Esophagus mucosa (tissue), 1 donor: ENCODE data around the gene HOXB3. TPM values are rescaled to one million over a fixed set of nuclear protein-coding genes. Genes with fewer than 3 reads are reported as not detected.

ENCODE experiments used
- ATAC-seq: fragments of 200-7000 bp; cut with Tn5 transposase; one replicate; pipeline ENCODE4 v1.9.1; 2020
- total RNA-seq: library from RNA; stranded (reverse); gene quantifications from one replicate; pipeline ENCODE4 v1.2.4, GENCODE V29; 2023
- donor health status: DM: yes; HTN: yes; CAD: no.

HOXB3 gene
- total RNA-seq, 1 donor from 2014 or later = 6.0 TPM

GRCh38 chr17:48625495-48626244, 35.6 kb upstream of the HOXB3 start:
- ATAC-seq = peak; percentile 68

- ATAC-seq = peak; percentile 19
Observed at GRCh38 chr17:48624544-48625494, 34.8 kb upstream of the HOXB3 start.

GRCh38 chr17:48624118-48624517, 34.1 kb upstream of the HOXB3 start:
- ATAC-seq = no peak

DNA sequence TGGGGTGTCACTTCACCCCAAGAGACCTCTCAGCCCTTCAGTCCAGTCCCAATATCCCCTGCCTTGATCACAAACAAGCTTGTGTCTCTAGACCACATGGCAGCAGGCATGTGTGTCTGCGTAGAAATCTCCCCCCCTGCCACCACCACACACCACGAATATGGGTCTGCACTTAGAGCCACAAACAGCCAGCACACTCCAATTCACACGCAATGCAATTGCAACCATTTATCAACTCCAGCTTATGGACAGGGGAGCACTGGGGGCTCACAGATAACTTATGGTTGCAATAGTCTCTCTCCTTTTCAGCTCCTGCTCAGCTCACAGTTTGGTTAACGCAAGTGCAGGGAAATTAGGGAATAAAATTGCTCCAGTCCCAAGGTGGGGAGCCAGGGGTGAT, 33.5 kb upstream of the HOXB3 start:
- ATAC-seq = no peak

DNA sequence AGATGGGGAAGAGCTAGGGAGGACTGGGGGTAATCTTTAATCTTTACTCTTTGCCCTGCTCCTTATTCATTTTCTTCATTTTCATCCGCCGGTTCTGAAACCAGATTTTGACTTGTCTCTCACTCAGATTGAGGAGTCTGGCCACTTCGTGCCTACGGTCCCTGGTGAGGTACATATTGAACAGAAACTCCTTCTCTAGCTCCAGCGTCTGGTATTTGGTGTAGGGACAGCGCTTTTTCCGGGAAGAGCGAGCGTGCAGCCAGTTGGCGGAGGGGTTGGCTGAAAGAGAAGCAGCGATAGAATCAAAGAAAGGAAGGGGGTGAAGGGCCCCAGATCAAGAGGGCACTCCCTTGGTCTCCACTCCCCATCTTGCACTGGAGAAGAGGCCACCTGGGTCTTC, 32.8 kb upstream of the HOXB3 start:
- ATAC-seq = no peak

- ATAC-seq = no peak
Observed at GRCh38 chr17:48621410-48622392, 31.7 kb upstream of the HOXB3 start.

DNA sequence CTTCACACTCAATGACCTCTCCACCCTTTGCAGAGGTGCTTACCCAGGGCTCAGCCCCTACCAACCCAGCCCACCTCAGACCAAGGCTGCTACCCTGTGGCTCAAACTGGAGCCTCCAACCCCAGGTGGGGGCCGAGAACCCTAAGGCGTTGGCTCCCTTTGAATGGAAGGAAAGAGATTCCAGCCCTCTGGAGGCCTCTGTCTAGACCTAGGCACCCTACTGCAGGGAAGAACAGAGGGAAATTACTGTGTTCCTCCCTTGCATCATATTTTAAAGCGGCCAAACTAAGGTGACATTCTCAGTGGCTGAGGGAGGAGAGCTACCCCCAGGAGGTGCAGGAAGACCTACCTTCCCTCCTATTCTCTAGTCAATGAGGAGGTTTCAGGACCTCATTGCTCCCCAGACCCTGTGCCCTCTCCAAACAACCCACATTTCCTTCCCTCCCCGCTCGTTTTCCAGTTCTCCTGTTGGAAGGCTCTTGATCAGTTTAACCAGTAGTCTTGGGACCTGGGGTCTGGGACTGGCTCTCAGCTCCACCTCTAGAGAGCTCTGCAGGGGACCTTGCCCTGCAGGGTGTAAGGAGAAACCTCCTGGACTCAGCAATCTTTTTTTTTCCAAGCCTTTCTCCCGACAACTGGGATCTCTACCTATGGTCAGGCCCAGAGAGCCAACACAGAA, 30.6 kb upstream of the HOXB3 start:
- no peak for ATAC-seq

GRCh38 chr17:48619826-48620449, 29.9 kb upstream of the HOXB3 start:
- ATAC-seq = no peak

DNA sequence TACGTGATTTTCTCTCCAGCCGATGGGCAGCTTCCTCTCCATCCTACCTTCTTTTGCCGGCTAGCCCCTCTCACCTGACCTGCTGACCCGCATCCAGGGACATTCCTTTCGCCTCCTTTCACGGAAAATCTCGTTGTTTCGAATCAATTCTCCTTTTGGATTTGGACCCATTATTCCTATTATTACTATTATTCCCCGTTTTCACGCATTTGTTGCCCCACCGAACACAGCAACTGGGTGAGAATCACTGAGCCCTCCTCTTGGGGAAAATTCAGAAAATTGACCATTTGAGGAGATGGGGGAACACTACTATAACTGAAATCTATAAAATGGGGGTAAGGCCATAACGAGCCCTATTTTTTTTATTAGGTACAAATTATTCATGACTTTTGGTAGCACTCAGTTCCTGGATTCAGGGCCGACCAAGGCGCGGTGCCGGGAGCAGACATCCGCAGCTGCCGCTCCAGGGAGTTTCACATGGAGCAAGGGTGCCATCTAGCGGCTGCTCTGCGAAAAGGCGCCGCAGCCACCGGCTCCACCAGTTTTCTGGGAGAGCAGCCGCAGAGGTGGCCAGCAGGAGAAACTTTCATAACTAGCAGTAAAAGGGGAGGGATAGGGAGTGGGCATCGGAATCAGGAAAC, 28.3 kb upstream of the HOXB3 start:
- peak; percentile 85 for ATAC-seq

DNA sequence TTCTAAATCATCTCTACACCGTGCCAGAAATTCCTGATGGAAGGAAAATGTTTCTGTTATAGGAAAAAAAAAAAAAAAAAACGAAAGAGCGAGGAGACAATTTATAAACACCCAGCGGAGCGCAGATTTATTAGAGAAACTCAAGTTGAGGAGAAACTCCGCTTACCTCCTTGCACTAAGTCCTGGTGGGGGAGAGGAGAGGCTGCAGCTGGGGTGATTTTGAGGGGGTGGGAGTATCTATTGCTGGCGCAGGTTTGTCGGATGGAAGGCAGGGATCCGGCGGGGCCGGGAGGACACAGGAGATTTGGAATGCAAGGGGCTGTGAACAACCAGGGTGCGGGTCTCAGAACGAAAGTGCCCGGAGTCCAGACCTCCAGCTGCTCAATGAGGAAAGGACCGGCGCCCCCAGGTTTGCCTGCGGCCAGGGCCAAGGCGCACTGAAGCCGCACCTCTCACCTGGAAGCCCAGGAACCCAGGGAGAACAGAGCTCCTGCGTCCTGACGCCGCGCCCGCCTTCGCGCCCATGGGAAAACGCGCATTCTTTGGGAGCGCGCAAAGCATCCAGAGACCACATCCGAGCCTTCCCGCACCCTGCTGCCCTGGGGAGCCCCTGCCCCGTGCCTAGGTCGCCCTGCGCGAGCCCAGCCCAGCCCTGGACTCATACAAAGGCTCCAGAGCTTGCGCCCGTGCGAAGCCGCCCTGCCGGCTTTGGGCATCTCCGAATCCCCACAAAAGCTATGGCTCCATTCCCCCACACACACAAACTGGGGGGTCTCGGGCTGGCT, 27.6 kb upstream of the HOXB3 start:
- ATAC-seq = peak; percentile 16

DNA sequence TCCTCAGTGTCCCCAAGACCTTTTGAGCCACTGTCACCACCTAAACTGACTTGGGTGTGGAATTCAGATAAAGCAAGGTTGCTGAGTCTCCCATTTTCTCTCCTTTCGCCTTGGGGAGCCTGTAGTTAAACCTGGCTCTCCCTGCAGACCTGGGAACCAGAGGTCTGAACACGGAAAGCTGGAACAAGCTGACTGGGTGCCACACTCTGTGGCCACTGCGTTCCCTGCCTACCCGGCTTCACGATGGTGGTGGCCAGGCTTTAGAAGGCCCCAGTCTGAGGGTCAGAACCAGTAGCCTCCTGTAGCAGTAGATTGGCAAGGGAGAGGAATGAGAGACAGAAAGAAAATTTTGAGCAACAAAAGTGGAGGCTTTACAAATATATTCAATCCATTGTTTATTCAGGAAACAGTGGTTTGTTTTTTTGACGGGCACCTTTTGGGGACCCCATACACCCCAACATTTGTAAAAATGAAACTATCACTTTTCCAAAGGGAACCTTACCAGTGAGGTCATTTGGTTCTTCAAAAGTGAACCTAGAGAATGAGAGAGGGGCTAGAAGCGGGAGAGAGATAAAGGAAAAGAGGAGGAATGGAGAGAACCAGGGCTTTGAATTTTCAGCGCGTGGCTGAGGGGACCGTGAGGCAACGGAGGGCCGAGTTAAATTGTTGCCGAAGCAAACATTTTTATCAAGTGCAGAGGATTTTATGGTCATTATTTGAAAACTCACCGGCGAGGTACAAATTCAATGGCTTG, 26.9 kb upstream of the HOXB3 start:
- ATAC-seq = no peak

DNA sequence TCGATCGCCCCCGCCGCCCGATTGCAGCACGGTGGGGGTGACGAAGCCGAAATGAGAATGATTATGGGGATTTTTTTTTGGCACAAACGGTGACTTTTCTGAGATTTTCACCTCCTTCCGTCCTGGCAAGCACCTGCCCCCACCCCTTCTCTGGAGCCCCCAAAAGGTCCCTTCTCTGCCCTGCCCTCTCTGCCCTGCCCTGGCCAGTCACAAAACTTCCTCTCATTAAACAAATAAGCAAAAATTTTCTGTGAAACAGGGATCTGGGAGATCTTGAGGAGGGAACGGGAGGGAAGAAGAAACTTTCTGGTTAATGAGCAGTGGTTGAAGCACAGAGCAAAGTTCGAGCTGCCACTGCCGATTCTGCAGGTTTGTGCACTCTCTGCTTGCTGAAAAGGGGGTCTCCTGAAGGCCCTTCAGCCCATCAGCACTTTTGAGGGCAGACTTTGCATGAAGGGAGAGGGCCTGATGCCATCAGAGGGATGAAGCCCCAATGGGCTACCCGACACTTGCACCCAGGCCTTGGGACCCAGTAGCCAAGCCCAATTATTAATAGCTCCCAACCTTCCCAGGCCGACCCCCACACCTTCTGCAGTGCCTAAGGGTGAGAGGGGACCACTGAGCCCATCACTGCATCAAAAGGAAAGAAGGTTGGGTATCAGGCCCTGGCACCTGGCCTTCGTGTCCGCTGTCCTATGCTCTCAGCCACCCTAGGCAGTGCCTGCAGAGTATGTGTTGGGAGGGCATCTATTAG, 26.1 kb upstream of the HOXB3 start:
- ATAC-seq = no peak

DNA sequence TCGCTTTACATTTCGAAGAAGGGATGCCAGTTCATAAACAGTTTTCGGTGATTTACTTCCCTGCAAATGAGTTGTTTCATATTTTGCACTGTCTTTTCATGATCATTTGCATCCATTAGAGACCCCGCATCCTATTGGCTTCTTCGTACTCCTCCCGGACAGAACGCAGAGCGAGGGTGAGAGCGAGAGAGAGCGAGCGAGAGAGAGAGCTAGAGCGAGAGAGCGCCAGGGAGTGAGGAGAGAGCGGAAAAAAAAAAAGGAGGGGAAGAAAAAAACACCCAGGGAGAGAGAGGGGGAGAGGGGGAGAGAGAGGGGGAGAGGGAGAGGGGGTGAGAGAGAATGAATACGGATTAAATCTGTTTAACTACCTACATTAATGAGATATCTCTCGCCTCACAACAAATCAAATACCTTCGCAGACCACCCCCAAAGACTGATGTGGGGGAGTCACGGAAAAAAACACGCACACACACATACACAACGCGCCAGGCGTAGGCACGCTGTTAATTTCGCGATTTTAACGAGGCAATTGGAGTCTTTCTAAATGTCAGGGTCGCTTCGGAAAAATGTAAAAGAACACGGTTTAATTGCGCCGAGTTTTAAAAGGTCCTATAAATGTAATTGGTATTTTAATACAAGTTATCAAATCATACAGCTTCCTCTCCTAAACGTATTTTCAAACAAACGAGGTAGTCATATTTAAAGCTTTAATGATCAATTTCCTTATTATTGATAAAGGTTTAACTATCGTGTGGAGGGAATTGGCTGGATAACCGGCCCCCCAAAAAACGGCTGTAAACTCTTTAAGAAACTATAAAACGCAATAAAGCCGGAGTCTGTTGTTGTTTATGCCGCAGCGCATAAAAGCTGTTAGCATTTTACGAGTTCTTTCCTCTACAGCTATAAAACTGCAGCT, 25.3 kb upstream of the HOXB3 start, which contains the start of gene HOXB8:
TSS of gene HOXB8 (minus strand) at position 246 of the 916 bp plus-strand sequence. CDS start 588 bp downstream, outside the sequence.
- ATAC-seq = no peak

DNA sequence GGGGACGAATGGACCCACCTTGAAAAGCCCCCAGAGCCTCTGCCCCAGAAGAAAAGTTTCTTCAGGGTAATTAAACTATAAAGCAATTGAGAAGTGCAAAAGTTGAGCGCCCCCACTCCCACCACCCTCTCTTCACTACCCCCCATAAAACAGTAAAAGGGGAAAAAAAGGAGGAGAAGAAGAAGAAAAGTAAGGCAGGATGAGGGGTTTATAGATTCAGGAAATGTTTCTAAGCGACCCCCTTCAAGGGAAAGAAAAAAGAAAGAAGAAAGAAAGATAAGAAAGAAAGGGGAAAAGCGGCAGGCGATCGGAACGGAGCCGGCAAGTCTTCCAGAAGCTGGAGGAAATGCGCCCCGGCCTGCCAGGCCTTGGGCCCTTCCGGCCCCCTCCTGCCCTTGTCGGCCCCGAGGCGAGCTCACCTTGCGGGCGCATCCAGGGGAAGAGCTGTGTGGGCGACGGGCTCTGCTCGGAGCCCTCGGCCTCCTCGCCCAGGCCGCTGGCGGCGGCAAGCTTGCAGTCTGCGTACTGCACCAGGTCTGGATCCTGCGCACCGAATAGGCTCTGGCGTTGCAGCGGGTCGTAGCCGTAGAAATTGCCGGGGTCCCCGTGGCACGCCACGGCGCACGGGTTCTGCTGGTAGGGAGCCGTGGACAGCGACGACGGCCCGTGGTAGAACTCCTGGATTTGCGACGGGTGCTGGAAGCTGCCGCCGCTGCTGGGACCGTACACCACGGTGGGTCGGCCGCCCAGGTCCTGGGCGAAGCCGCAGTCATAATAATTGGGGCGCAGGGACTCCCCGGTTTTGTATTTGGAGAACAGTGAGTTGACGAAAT, 24.0 kb upstream of the HOXB3 start:
- no peak for ATAC-seq

DNA sequence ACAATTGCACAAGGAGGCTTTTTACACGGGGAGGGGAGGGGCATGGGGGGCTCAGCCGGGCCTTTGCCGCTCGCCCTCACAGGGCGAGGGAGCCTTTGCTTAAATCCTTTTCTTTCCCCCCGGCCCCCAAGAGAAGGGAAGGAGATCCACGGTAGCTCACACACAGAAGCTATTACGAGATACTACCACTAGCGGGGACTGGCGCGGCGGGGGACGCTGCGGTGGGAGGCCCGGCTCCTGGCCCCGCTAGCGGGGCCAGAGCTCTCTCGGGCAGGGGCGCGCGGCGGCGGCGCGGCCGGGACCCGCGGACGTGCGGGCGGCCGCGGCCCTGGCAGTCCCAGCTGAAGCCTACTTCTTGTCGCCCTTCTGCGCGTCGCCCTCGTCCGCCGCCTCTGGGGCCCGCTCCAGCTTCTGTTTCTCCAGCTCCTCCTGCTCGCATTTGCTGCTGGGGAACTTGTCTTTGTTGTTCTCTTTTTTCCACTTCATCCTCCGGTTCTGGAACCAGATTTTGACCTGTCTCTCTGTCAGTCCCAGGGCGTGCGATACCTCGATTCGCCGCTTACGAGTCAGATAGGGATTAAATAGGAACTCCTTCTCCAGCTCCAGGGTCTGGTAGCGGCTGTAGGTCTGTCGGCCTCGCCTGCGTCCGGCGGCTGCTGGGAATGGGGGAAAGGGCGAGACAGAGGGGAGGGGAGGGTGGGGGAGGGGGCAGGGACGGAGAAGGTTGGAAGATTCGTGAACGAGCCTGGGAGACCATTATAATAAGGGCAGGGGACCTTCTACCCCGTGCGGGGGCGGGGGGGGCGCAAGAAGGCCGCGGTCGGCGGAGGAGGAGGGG, 23.0 kb upstream of the HOXB3 start:
- no peak for ATAC-seq
